ENCODE measurements around the gene CCR6.

GRCh38 chr6:167079853-167080297 is 43.0 kb upstream of the CCR6 start:
- TF ChIP-seq FOS (IDR thresholded peaks at IDR 0.05; ENCODE audit: borderline replicate concordance, insufficient read depth, low read length) (no peak), POLR2A (IDR thresholded peaks at IDR 0.05; ENCODE audit: low read depth, low read length) (no peak), POLR2AphosphoS5 (IDR thresholded peaks at IDR 0.05; ENCODE audit: insufficient read depth, low read depth, low read length) (no peak), JUN (IDR thresholded peaks at IDR 0.05; ENCODE audit: borderline replicate concordance, insufficient read depth, insufficient read length, low read depth) (no peak), MYC (IDR thresholded peaks at IDR 0.05; ENCODE audit: low read depth, low read length) (no peak)
- TF ChIP-seq, protein P1, sequence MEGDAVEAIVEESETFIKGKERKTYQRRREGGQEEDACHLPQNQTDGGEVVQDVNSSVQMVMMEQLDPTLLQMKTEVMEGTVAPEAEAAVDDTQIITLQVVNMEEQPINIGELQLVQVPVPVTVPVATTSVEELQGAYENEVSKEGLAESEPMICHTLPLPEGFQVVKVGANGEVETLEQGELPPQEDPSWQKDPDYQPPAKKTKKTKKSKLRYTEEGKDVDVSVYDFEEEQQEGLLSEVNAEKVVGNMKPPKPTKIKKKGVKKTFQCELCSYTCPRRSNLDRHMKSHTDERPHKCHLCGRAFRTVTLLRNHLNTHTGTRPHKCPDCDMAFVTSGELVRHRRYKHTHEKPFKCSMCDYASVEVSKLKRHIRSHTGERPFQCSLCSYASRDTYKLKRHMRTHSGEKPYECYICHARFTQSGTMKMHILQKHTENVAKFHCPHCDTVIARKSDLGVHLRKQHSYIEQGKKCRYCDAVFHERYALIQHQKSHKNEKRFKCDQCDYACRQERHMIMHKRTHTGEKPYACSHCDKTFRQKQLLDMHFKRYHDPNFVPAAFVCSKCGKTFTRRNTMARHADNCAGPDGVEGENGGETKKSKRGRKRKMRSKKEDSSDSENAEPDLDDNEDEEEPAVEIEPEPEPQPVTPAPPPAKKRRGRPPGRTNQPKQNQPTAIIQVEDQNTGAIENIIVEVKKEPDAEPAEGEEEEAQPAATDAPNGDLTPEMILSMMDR (IDR thresholded peaks at IDR 0.05; ENCODE audit: extremely low read depth in 1 of 2, insufficient read depth in 1 of 2, low read depth in 1 of 2, low read length in 2 of 2) = no peak
- TF ChIP-seq, protein P2, sequence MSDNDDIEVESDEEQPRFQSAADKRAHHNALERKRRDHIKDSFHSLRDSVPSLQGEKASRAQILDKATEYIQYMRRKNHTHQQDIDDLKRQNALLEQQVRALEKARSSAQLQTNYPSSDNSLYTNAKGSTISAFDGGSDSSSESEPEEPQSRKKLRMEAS (IDR thresholded peaks at IDR 0.05; ENCODE audit: insufficient read depth, insufficient read length) = no peak

All from endothelial cell of umbilical vein (primary cell).